ENCODE results near the gene GLB1L. TPM values are rescaled to one million over a fixed set of nuclear protein-coding genes. Genes with fewer than 3 reads are reported as not detected.

Gene GLB1L
- total and polyA plus RNA-seq, 2 experiments from 2014 or later = 3.4 to 13.5 TPM

DNA sequence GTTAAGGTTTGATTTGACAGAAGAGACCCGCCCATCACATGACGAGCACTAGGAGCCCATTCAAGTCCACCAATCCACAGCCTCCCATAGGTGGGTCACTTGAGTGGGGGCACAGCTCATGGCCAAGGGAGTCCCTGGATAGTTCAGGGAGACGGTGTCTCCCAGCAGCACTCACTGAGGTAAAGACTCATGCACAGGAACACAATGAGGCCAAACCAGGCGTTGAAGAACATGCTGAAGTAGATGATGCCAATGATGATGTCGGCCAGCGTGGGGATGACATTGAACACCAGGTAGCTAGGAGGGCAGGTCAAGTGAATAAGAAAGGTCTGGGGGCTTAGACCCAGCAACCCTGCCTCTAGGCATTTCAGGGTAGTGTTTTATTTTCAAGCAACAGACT is 30.5 kb downstream of the GLB1L start:
- H2AFZ ChIP-seq = no peak overlapping the region
- peaks cover 16% of the 10 kb centered on the region for H3K4me1 ChIP-seq (ENCODE audit: insufficient read depth)
- no peak overlapping the region for H3K27ac ChIP-seq
- H4K20me1 ChIP-seq (ENCODE audit: insufficient read depth) = no peaks in the 10 kb centered on the region
- no peaks in the 10 kb centered on the region for H3K36me3 ChIP-seq (ENCODE audit: low read depth)
- no peaks in the 10 kb centered on the region for H3K9me3 ChIP-seq (ENCODE audit: low read depth)
- TF ChIP-seq EZH2phosphoT487 (IDR thresholded peaks at IDR 0.05; ENCODE audit: insufficient read depth, low read depth) (no peak), EZH2 (IDR thresholded peaks at IDR 0.05; ENCODE audit: insufficient read depth, poor library complexity, severe bottlenecking) (no peak)
- no peaks in the 10 kb centered on the region for H3K9me2 ChIP-seq (ENCODE audit: insufficient read depth)
- no peak for DNase-seq
- in situ Hi-C loops (cut with MboI) = no loop called here
- H3K27me3 ChIP-seq (replicated peaks; ENCODE audit: insufficient read depth) = no peaks in the 10 kb centered on the region
- H3K79me2 ChIP-seq (ENCODE audit: insufficient read depth) = peaks cover 11% of the 10 kb centered on the region; the same call in 1 of the 2 replicates
- WGBS, 2 experiments (ENCODE audit: low coverage in 1 of 2, low lambda C conversion rate in 2 of 2, missing lambda C conversion rate in 2 of 2) = 90 to 92% methylated on average over 6 of the region's 6 CpGs
- H3K4me2 ChIP-seq (ENCODE audit: unreplicated experiment) = no peak overlapping the region
- no peak overlapping the region for H3K9ac ChIP-seq
- H3K4me3 ChIP-seq = no peak overlapping the region
- H3F3A ChIP-seq (ENCODE audit: insufficient read depth) = peaks cover 8% of the 10 kb centered on the region

- Histone ChIP-seq H3K27me3 (replicated peaks; ENCODE audit: insufficient read depth) (no peaks in the 10 kb centered on the region), H3K27ac (no peak overlapping the region), H3K4me1 (ENCODE audit: insufficient read depth) (peaks cover 12% of the 10 kb centered on the region), H3K9me3 (ENCODE audit: low read depth) (no peaks in the 10 kb centered on the region), H3K9me2 (ENCODE audit: insufficient read depth) (no peaks in the 10 kb centered on the region), H2AFZ (no peak overlapping the region), H3K79me2 (ENCODE audit: insufficient read depth) (peaks cover 11% of the 10 kb centered on the region; the same call in 1 of the 2 replicates), H3K9ac (no peak overlapping the region), H3K36me3 (ENCODE audit: low read depth) (no peaks in the 10 kb centered on the region), H3K4me3 (no peak overlapping the region), H3F3A (ENCODE audit: insufficient read depth) (peaks cover 2% of the 10 kb centered on the region), H4K20me1 (ENCODE audit: insufficient read depth) (no peaks in the 10 kb centered on the region), H3K4me2 (ENCODE audit: unreplicated experiment) (no peak overlapping the region)
- 96 to 98% methylated on average over 15 of the region's 15 CpGs for WGBS, 2 experiments (ENCODE audit: low coverage in 1 of 2, low lambda C conversion rate in 2 of 2, missing lambda C conversion rate in 2 of 2)
- no peak for TF ChIP-seq EZH2phosphoT487 (IDR thresholded peaks at IDR 0.05; ENCODE audit: insufficient read depth, low read depth)
- no peak for TF ChIP-seq EZH2 (IDR thresholded peaks at IDR 0.05; ENCODE audit: insufficient read depth, poor library complexity, severe bottlenecking)
- in situ Hi-C loops (cut with MboI) = no loop called here
- no peak for DNase-seq
Observed at GRCh38 chr2:219214141-219214540, 31.1 kb downstream of the GLB1L start.

DNA sequence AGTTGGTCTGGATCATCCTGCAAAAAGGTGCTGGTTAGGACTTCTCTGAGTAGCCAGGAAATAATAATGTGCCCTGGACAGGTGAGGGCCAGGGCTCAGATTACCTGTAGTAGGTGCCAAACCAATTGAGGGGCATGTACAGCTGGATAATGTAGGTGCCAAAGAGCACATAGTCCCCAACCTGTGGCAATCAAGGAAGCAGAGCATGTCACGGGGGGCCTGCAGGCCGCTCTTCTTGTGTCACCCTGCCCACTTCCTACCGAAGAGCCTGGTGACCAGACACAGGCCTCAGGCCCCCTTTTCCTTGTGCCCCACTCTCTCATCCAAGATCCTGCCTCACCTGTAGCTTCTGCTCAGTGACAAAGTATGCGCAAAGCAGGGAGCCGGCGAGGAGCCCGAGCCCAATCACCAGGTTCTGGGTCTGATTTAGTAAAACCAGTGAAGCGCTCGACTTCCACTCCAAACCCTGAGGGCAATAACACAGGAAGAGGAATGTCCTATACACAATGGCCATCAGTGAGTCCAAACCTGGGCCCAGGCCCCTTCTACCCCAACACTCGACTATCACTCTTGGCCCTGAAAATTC is 31.7 kb downstream of the GLB1L start:
- Histone ChIP-seq H2AFZ (no peak overlapping the region), H3K4me2 (ENCODE audit: unreplicated experiment) (no peak overlapping the region), H3K9me3 (ENCODE audit: low read depth) (no peaks in the 10 kb centered on the region), H3K4me3 (no peak overlapping the region), H3K9ac (no peak overlapping the region), H3K79me2 (ENCODE audit: insufficient read depth) (peaks cover 11% of the 10 kb centered on the region; the same call in 1 of the 2 replicates), H3K27me3 (replicated peaks; ENCODE audit: insufficient read depth) (no peaks in the 10 kb centered on the region), H3F3A (ENCODE audit: insufficient read depth) (0 out of 2 replicates have a peak, but pooled peaks cover 2% of the 10 kb centered on the region), H3K36me3 (ENCODE audit: low read depth) (no peaks in the 10 kb centered on the region), H3K9me2 (ENCODE audit: insufficient read depth) (no peaks in the 10 kb centered on the region), H3K27ac (no peak overlapping the region), H4K20me1 (ENCODE audit: insufficient read depth) (no peaks in the 10 kb centered on the region), H3K4me1 (ENCODE audit: insufficient read depth) (peaks cover 10% of the 10 kb centered on the region)
- in situ Hi-C loops (cut with MboI) = no loop called here
- TF ChIP-seq EZH2 (IDR thresholded peaks at IDR 0.05; ENCODE audit: insufficient read depth, poor library complexity, severe bottlenecking) (no peak), EZH2phosphoT487 (IDR thresholded peaks at IDR 0.05; ENCODE audit: insufficient read depth, low read depth) (no peak)
- no peak for DNase-seq
- 97% methylated on average over 10 of the region's 10 CpGs for WGBS, 2 experiments (ENCODE audit: low coverage in 1 of 2, low lambda C conversion rate in 2 of 2, missing lambda C conversion rate in 2 of 2)

DNA sequence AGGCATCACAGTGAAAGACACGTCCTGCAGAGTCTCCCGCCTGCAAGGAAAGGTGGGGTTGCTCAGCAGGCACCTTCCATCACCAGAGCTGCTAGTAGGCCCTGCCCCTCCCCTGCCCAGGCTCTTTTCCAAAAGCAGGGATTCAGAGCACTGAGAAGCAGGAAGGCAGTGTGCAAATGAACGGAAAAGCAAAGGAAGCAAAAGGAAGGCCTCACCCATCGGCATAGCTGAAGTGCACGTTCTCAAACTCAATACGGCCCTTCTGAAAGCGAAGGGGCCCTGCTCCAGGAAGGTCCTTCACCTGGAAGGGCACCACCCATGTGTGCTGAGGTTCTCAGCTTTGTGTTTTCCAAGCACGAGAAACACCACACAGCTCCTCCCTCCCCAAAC is 32.2 kb downstream of the GLB1L start:
- H3K9me2 ChIP-seq (ENCODE audit: insufficient read depth) = no peaks in the 10 kb centered on the region
- no peaks in the 10 kb centered on the region for H3K27me3 ChIP-seq (replicated peaks; ENCODE audit: insufficient read depth)
- TF ChIP-seq EZH2phosphoT487 (IDR thresholded peaks at IDR 0.05; ENCODE audit: insufficient read depth, low read depth) = no peak
- TF ChIP-seq EZH2 (IDR thresholded peaks at IDR 0.05; ENCODE audit: insufficient read depth, poor library complexity, severe bottlenecking) = no peak
- no peak for DNase-seq
- in situ Hi-C loops (cut with MboI) = no loop called here
- H3K4me1 ChIP-seq (ENCODE audit: insufficient read depth) = peaks cover 14% of the 10 kb centered on the region
- no peaks in the 10 kb centered on the region for H4K20me1 ChIP-seq (ENCODE audit: insufficient read depth)
- H3K27ac ChIP-seq = no peak overlapping the region
- H2AFZ ChIP-seq = no peak overlapping the region
- no peak overlapping the region for H3K9ac ChIP-seq
- H3K9me3 ChIP-seq (ENCODE audit: low read depth) = no peaks in the 10 kb centered on the region
- H3F3A ChIP-seq (ENCODE audit: insufficient read depth) = peaks cover 8% of the 10 kb centered on the region; the same call in 1 of the 2 replicates
- no peak overlapping the region for H3K4me3 ChIP-seq
- no peak overlapping the region for H3K4me2 ChIP-seq (ENCODE audit: unreplicated experiment)
- WGBS, 2 experiments (ENCODE audit: low coverage in 1 of 2, low lambda C conversion rate in 2 of 2, missing lambda C conversion rate in 2 of 2) = 93 to 95% methylated on average over 8 of the region's 8 CpGs
- no peaks in the 10 kb centered on the region for H3K36me3 ChIP-seq (ENCODE audit: low read depth)
- H3K79me2 ChIP-seq (ENCODE audit: insufficient read depth) = peaks cover 14% of the 10 kb centered on the region; the same call in 1 of the 2 replicates
